Stimulated activated CD4-positive, alpha-beta T cell treated with anti-CD3 and anti-CD28 coated beads, Interleukin-15, amount 100 ng/mL, for 24 hours (primary cell): ENCODE results near the gene LMNTD2.
A peak's percentile ranks its signal among the peaks of the same experiment; 100 is the strongest.

Experiments
- DNase-seq: peaks from one replicate; pipeline ENCODE4 v3.0.0-alpha.2; 2020

LMNTD2 gene, protein sequence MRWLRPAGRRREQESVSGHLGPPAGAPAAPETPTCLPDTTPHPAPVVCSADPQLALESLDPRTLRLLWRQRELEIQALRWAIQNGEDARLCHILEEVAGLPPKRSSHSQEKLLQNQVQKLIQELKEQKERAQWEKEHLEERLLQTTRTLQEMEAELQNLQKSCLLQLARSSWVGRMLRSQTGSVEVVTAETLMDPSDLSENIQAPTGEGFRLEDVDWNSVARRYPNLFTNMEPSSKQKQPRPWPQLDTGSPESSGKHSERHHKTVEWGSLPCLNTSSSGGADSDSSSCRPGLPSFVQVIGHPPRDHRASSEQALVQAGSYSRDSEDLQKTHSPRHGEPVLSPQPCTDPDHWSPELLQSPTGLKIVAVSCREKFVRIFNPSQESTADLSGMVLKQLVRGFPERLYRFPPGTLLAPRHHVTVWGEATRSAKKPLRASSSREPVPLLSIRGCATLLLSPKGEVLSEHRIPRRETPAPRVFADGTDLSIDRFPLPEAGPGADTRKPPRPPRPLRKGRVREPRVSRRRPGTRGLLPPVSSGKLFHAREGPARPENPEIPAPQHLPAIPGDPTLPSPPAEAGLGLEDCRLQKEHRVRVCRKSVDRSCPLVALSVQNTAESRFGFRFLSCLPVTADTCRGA

DNA sequence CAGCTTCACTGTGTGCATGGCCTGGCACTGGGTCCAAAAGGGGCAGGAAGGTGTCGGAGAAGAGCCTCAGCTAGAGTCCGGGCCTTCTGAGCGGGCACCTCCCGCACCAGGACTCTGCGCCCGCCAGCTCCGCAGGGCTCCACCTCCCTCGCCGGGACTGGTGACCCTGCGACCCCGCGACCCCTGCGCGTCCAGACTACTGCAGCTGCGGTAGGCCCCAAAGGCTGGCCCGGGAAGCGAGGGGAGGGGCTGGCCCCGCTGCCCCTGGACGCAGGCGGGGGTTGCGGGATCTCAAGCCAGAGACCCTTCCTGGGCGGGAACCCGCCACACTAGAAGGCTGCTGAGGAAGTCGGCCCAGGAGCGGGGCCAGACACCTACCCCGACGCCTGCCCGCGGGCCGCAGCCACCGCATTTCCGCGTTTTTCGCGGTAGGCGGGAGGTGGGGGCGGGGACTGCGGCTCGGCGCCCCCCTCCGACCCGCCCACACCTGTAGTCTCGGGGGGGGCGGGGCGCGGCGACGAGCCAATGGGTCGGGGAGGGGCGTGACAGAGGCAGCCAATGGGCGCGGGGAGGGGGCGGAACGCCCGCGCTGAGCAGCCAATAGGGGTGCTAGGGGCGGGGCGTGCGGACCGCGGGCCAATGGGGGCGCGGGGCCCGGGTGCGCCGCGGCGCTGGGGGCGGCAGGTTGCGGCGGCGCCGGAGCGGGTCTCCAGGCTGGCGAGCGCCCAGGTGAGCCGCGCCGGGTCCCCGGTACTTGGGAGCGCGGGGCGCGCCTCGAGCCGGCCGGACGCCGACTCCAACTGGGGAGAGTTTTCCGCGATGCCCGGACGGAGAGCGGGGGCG is at the start of gene LMNTD2, which contains the start of gene RASSF7:
TSS of gene LMNTD2 (minus strand) at position 434 of the 843 bp plus-strand sequence. CDS start at position 412, 22 bp downstream.
TSS of gene RASSF7 (plus strand) at position 666 of the 843 bp plus-strand sequence. CDS start 799 bp downstream, outside the sequence.
- peak; percentile 98 for DNase-seq

DNA sequence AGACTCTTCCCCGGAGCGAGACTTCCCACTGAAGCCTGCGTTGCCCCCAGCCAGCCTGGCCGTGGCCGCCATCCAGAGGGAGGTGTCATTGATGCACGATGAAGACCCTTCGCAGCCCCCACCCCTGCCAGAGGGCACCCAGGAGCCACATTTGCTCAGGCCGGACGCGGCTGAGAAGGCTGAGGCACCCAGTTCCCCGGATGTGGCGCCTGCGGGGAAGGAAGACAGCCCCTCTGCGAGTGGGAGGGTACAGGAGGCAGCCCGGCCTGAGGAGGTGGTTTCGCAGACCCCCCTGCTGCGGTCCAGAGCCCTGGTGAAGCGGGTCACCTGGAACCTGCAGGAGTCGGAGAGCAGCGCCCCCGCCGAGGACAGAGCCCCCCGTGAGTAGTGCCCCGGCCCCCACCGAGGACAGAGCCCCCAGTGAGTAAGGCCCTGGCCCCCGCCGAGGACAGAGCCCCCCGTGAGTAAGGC is 48.8 kb upstream of the LMNTD2 start:
- no peak for DNase-seq

DNA sequence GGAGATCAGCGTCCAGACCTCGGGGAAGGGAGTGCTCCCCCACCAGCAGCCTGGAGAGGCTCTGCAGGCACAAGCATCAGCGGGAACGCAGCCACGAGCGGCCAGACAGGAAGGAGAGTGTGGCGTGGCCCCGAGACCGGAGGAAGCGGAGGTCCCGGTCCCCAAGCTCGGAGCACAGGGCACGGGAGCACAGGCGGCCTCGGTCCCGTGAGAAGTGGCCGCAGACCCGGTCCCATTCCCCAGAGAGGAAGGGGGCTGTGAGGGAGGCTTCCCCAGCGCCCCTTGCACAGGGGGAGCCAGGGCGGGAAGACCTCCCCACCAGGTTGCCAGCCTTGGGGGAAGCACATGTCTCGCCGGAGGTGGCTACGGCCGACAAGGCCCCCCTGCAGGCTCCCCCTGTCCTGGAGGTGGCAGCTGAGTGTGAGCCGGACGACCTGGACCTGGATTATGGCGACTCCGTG is 48.3 kb upstream of the LMNTD2 start:
- DNase-seq, result no peak

DNA sequence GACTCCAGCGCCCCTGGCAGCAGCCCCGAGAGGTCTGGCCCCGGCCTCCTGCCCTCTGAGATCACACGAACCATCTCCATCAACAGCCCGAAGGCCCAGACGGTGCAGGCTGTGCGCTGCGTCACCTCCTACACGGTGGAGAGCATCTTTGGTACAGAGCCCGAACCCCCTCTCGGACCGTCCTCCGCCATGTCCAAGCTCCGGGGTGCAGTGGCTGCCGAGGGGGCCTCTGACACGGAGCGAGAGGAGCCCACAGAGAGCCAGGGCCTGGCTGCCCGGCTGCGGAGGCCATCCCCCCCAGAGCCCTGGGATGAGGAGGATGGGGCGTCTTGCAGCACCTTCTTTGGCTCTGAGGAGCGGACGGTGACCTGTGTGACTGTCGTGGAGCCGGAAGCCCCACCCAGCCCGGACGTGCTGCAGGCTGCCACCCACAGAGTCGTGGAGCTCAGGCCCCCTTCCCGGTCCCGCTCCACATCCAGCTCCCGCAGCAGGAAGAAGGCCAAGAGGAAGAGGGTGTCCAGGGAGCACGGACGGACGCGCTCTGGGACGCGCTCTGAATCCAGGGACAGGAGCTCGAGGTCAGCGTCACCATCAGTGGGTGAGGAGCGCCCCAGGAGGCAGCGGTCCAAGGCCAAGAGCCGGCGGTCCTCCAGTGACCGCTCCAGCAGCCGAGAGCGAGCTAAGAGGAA is 47.6 kb upstream of the LMNTD2 start:
- DNase-seq, result no peak

DNA sequence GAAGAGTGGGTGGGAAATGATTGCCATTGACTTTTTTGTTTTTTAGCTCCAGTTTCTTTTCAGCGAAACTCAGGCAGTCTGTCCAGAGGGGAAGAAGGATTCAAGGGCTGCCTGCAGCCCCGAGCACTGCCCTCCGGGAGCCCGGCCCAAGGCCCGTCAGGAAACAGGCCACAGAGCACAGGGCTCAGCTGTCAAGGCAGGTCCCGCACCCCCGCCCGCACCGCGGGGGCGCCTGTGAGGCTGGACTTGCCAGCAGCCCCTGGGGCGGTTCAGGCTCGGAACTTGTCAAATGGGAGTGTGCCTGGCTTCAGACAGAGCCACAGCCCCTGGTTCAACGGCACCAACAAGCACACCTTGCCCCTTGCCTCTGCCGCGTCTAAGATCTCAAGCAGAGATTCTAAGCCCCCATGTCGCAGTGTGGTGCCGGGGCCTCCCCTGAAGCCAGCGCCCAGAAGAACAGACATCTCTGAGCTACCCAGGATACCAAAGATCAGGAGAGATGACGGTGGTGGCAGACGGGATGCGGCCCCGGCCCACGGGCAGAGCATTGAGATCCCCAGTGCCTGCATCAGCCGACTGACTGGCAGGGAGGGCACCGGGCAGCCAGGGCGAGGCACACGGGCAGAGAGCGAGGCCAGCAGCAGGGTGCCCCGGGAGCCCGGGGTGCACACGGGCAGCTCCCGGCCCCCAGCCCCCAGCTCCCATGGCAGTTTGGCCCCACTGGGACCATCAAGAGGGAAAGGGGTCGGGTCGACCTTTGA is 46.7 kb upstream of the LMNTD2 start:
- no peak for DNase-seq

DNA sequence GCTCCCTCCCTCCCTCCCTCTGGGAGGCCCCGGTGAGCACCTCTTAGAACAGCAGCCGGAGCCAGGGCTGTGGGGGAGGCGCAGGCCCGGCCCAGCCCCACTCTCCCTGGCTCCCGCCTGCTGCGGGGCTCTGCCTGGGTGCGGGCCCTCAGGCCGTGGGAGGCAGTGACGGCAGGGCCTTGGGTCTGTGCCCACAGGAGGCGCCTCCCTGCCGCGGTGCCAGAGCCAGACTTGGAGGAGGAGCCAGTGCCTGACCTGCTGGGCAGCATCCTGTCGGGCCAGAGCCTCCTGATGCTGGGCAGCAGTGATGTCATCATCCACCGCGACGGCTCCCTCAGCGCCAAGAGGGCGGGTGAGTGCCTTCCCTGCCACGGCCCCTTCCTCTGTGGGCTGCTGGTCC is 45.7 kb upstream of the LMNTD2 start:
- DNase-seq, result no peak

DNA sequence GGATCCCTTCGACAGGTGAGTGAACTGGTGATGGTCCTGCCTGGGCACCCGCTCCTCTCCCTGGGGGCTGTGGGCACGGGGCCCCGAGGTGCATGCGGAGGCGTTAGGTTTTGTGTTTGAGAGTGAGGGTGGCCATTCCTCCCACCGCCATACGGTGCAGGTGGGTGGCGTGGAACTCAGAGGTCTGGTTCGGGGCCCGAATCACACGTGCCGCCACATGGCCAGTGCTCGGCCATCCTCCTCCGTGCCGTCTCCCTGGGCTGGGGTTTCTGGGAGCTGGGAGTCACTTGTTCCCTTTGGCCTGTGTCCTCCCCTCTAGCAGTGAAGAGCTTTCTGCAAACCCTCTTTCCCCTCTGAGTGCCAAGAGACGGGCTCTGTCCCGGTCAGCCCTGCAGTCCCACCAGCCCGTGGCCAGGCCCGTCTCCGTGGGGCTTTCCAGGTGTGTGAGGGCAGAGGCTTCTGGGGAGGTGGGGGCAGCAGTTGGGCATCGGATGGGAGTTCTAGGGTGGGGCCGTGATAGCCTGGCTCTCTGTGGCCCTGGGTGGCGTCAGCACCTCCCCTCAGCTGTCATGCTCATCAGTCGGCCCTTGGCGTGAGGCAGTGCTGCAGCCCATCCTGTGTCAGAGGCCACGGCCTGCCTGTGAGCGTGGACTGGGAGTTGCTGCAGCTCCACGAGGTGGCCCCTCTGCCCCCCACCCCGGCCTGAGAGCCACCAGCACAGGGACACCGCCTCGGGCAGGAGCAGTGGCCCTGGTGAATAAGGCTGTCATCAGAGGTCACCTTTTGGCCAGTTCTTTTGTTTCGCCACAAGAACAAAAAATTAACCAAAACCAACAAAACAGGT is 45.0 kb upstream of the LMNTD2 start:
- no peak for DNase-seq

DNA sequence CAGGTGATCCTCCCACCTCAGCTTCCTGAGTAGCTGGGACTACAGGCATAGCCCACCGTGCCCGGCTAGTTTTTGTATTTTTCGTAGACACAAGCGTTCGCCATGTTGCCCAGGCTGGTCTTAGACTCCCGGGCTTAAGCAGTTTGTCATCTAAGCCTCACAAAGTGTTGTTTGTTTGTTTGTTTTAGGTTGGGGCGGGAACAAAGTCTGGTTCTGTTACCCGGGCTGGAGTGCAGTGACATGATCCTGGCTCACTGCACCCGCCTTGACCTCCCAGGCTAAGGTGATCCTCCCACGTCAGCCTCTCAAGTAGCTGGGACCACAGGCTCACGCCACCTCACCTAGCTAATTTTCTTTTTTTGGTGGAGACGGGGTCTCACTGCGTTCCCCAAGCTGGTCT is 42.6 kb upstream of the LMNTD2 start:
- DNase-seq, result no peak

DNA sequence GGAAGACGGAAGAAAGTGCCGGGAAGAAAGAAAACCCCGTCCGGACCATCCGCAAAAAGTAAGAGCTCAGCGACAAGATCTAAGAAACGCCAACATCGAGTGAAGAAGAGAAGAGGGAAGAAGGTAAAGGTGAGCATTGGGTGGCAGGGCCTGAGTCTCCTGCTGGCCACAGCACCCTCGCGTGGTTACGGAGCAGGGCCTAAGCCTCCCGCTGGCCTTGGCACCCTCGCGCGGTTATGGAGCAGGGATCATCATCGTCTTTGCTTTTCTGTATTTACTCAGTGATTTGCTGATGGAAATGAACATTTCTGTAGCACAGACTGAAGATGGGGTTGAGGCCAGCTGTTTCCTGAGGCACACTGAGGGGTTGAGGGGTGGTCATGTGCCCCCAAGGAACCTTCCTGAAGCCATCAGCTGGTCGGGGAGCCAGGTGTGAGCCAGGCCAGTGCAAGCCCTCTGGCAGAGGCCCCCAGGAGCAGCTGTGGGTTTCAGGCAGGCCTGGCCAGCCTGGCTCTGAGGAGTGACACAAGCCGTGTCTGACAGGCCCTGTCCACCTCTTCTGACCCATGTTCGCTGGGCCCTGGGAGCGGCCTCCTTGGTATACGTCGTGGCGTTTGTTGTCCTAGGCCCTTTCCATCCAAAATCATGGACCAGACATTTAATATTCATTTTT is 41.2 kb upstream of the LMNTD2 start:
- DNase-seq, result no peak

DNA sequence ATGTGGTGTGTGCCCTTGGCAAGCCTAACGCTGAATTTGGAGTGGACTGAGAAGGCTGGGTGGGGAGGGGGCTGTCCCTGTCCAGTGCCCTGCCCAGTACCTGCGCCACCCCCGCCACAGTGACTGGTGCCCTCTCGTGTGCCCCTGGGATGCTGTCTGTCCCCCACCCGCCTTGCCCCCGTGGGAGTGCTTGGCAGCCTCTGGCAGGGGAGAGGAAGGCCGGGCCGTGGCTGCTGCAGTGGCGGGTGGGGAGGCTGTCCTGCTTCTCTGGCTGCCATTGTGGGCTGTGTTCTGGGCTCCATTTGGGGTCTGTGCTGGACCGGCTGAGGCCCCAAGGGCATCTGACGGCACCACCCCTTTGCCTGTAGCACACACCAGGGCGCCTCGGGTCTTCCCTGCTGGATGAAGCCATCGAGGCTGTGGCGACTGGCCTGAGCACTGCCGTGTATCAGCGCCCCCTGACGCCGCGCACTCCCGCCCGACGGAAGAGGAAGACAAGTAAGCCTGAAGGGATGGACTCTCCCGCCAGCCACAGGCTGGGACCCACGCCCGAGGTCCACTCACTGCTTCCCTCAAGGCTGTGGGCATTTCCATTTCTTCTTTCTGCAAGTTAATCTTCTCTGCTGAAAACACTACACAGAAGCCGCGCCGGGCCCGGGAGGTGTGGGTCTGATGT is 37.6 kb upstream of the LMNTD2 start:
- DNase-seq, result no peak

DNA sequence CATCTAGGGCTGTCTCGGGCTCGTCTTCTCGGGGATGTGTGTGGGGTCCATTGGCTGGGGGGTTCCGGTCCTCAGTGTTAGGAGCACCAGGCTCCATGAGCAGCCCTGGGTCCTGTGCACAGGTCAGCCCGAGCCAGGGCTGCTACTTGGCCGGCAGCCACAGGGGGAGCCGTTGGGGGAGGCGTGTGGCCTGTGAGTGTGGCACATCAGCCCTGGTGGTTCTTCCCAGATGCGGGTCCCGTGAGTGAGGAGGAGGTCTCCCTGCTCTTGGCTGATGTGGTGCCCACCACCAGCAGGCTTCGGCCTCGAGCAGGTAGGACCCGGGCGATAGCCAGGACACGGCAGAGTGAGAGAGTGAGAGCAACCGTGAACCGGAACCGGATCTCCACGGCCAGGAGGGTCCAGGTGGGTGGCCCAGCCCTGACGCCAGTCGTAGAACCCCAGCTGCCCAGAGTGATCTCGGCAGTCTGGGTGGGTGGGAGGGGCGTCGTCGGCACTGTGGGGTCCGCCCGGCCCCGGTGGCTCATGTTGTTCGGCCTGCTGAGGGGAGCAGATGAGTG is 36.7 kb upstream of the LMNTD2 start:
- DNase-seq, result no peak

DNA sequence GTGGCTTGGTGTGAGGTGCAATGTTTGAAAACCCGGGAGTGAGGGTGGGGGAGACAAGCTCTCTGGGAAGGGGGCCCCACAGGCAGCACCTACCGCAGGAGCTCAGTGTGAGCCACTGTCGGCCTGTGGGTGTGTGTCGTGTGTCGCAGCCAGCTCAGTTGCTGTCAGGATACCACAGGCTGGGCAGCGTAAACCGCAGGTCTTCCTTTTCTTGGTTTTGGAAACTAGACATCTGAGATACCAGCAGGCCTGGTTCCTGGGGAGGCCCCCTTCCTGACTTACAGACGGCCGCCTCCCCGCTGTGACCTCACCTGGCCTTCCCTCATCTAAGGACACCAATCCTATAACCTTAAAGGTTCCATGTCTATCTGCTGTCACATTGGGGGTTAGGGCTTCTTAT is 35.8 kb upstream of the LMNTD2 start:
- no peak for DNase-seq

DNA sequence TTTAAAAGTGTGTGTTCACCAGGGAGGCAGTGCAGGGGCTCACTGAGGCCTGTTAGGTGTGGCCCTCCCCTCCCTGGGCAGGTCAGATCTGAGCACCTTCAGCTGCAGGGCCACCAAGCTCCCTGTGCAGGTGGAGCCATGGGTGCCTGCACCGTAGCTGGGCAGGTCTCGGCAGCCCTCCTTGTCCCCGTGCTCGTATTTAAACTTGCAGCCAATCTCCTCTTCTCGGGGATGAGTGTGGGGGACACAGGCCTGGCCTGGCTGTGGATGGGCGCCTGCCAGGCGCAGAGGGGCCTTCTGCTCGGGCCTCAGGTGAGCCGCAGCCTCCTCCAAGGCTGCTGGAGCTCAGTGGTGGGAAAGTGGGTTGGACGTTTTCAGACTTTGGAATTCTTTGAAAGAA is 34.9 kb upstream of the LMNTD2 start:
- DNase-seq, result no peak

DNA sequence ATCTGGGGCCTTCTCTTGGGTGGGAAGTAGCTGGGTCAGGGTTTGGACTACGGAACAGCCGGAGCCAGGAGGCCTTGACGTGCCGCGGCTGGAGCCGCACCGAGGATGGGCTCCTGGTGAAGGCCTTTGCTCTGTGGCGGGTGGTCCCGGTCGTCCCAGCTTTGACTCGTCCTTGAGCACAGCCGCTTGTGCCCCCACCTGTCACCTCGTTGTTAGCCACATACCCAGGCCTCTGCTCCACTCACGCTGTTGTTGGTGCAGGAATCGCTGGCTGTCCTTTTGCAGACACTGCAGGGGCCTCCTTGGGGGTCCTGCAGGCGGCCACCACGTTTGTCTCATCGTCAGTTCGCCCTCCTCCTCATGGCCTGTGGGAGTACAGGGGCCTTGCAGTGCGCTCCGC is 32.8 kb upstream of the LMNTD2 start:
- no peak for DNase-seq

DNA sequence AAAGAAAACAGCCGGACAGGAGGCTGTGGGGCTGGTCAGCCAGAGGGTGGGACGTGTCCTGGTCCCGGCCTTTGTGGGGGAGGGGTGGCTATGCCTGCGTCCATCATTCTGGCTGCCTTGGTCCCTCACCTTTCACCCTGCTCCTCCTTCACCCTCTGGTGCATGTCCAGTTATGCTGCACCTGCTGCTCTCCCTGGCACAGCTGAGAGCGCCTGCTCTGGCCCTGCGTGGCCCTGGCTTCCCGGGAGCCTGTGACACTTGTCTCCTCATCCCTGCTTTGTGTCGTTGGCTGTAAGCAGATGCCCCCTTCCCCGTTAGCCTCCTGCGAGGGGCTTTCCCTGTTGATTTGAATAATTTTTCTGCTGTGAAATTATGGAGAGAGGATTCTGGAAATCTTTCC is 32.4 kb upstream of the LMNTD2 start:
- DNase-seq, result no peak

DNA sequence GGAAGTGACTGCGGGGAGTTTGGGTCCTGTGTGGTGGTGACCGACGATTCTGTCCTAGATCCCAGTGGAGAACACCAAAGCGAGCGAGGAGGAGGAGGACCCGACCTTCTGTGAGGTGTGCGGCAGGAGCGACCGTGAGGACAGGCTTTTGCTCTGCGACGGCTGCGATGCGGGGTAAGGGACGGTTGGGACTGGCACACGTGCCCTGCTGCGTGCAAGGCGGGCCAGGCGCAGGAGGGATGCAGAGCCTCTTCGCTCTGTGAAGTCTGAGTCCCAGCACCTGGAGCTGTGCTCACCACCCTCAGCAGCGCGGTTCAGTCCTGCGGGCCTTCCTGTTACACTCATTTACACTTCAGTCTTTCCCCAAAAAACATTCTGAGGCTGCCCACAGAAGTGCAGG is 32.0 kb upstream of the LMNTD2 start:
- DNase-seq, result no peak

DNA sequence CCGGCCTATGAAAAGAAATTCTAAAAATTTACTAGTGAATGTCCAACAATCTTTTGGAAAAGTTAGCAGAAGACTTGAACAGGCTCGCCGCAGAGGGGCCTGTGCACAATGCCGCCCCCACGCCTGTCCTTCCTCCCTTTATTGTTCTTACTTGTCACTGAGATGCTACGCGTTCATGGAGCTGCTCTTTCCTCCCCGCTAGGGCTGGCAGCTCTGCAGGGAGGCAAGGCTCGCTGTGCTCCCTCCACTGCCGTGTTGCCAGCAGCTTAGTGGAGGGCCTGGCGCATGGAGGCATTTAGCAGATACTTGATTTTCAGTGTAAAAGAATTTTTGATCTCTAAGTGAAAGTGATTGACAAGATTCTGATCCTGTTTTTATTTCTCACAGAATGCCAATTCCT is 30.5 kb upstream of the LMNTD2 start:
- DNase-seq, result no peak

DNA sequence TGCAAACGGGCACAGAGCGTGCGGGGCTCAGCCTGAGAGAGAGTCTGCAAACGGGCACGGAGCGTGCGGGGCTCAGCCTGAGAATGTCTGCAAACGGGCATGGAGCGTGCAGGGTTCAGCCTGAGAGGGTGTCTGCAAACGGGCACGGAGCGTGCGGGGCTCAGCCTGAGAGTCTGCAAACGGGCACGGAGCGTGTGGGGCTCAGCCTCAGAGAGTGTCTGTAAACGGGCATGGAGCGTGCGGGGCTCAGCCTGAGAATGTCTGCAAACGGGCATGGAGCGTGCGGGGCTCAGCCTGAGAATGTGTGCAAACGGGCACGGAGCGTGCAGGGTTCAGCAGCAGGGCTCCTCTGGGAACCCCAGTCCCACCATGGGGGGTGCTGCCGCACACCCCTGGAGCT is 29.3 kb upstream of the LMNTD2 start:
- no peak for DNase-seq

DNA sequence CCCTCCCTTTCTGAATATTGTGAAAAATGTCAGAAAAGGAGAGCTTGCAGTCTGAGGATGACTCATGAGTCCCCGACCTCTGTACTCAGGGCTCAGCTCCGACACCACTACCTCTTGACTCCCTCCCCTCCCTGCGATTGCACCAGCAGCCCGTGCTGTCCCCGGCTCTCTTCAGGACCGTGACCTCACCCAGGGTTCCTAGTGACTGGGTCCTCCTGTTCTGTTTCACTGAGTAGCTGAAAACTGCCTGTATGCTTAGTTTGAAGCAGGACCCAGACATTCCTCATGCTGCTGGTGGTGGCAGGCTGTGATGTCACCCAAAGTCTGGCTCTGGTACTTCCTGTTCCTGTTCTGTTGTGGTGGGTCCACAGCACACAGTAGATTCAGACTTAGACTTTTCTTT is 27.4 kb upstream of the LMNTD2 start:
- peak; percentile 76 for DNase-seq
